H1 (cell line): ENCODE data around the gene TRIOBP. TPM values are rescaled to one million over a fixed set of nuclear protein-coding genes. Genes with fewer than 3 reads are reported as not detected.
A peak's percentile ranks its signal among the peaks of the same experiment; 100 is the strongest.

Experiments used
- CTCF ChIA-PET: fragments of 300-600 bp; sonication (Branson Sonifier 250); formaldehyde crosslinking; loops from one replicate; lab custom pipeline; 2021; ENCODE audit not compliant: partially characterized antibody; lab: Charles Lee
- POLR2A ChIA-PET: fragments of 300-600 bp; sonication (Branson Sonifier 250); formaldehyde crosslinking; loops from one replicate; lab custom pipeline; 2021; ENCODE audit warnings: inconsistent platforms; ENCODE audit not compliant: partially characterized antibody; lab: Charles Lee
- DNase-seq, 2 experiments: peaks; one replicate each; pipeline versions ENCODE4 v3.0.0 to v3.0.0-alpha.2; 2010 to 2022; ENCODE audit warnings: low spot score in 2 of 2, low read depth in 1 of 2, mixed read lengths in 1 of 2
- FAIRE-seq: peaks from 2 replicates; lab custom pipeline; 2011; peaks lifted over from hg19 to GRCh38; lab: Jason Lieb, UNC
- H2AFZ ChIP-seq: 2 replicates; pipeline ENCODE4 v1.8.1; 2012; ENCODE audit warnings: low read length, inconsistent platforms
- H2AK5ac ChIP-seq: 2 replicates; pipeline ENCODE4 v1.6.1; 2013; ENCODE audit warnings: low read depth, low read length
- H2BK120ac ChIP-seq: replicated peaks from 2 replicates; pipeline ENCODE3; 2013; ENCODE audit warnings: low read depth, low read length, inconsistent platforms
- H2BK12ac ChIP-seq: 2 replicates; pipeline ENCODE4 v1.6.1; 2013; ENCODE audit warnings: low read depth, low read length
- H2BK15ac ChIP-seq: 2 replicates; pipeline ENCODE4 v1.6.1; 2013; ENCODE audit warnings: low read length
- H2BK20ac ChIP-seq: 2 replicates; pipeline ENCODE4 v1.6.1; 2013; ENCODE audit warnings: low read length
- H2BK5ac ChIP-seq: 2 replicates; pipeline ENCODE4 v1.6.1; 2013; ENCODE audit warnings: low read depth, low read length
- H3K14ac ChIP-seq: 2 replicates; pipeline ENCODE4 v1.6.1; 2013; ENCODE audit warnings: inconsistent platforms; ENCODE audit not compliant: insufficient read length
- H3K18ac ChIP-seq: 2 replicates; pipeline ENCODE4 v1.6.1; 2013; ENCODE audit warnings: low read length; ENCODE audit errors: extremely low read depth
- H3K23ac ChIP-seq: 2 replicates; pipeline ENCODE4 v1.6.1; 2013; ENCODE audit warnings: inconsistent platforms; ENCODE audit not compliant: insufficient read length
- H3K23me2 ChIP-seq: 2 replicates; pipeline ENCODE4 v1.6.1; 2013; ENCODE audit warnings: low read depth, low read length
- H3K27ac ChIP-seq: 2 replicates; pipeline ENCODE4 v1.6.1; 2011; ENCODE audit warnings: low read depth, low read length, inconsistent platforms
- H3K27me3 ChIP-seq, 4 experiments: replicated peaks in 1 of 4; 1 replicate in 1 of 4; 2 replicates in 3 of 4; pipeline versions ENCODE4 v1.6.1 to v1.8.1; 2011 to 2013; ENCODE audit warnings: low read length in 3 of 4, mild to moderate bottlenecking in 3 of 4, inconsistent platforms in 2 of 4, mixed read lengths in 2 of 4, moderate library complexity in 1 of 4; ENCODE audit not compliant: control insufficient read depth in 3 of 4, insufficient read depth in 3 of 4; ENCODE audit errors: extremely low read depth in 1 of 4
- H3K36me3 ChIP-seq, 4 experiments: 2 replicates each; pipeline versions ENCODE4 v1.6.1 to v1.8.1; 2011 to 2013; ENCODE audit warnings: mild to moderate bottlenecking in 4 of 4, low read length in 3 of 4, moderate library complexity in 2 of 4, control low read depth in 1 of 4, inconsistent platforms in 1 of 4; ENCODE audit not compliant: insufficient read depth in 4 of 4, control insufficient read depth in 2 of 4
- H3K4ac ChIP-seq: replicated peaks from 2 replicates; pipeline ENCODE3; 2013; ENCODE audit warnings: low read length, low read depth, mixed read lengths, inconsistent platforms; ENCODE audit not compliant: insufficient read length
- H3K4me1 ChIP-seq, 4 experiments: replicated peaks in 1 of 4; 1 replicate in 1 of 4; 2 replicates in 3 of 4; pipeline versions ENCODE4 v1.6.1 to v1.8.1; 2011 to 2013; ENCODE audit warnings: low read length in 3 of 4, inconsistent platforms in 2 of 4, mixed read lengths in 1 of 4; ENCODE audit not compliant: insufficient read depth in 4 of 4, control insufficient read depth in 3 of 4
- H3K4me2 ChIP-seq, 2 experiments: 2 replicates each; pipeline versions ENCODE4 v1.6.1 to v1.8.1; 2011 to 2013; ENCODE audit warnings: low read depth in 2 of 2, low read length in 2 of 2, control low read depth in 1 of 2, inconsistent platforms in 1 of 2, mild to moderate bottlenecking in 1 of 2; ENCODE audit not compliant: insufficient read depth in 1 of 2
- H3K4me3 ChIP-seq, 4 experiments: fragments of 200-600, 300-600 bp in 1 of 4; sonication (generic), shearing (Covaris generic), sonication (Bioruptor Twin) in 1 of 4; 2 replicates each; pipeline versions ENCODE4 v1.5.1 to v1.8.1; 2011 to 2016; ENCODE audit warnings: low read length in 4 of 4, low read depth in 3 of 4, control low read depth in 2 of 4, inconsistent platforms in 2 of 4, mild to moderate bottlenecking in 2 of 4, mixed read lengths in 1 of 4, moderate library complexity in 1 of 4; ENCODE audit not compliant: insufficient read depth in 2 of 4; ENCODE audit errors: extremely low read depth in 1 of 4
- H3K56ac ChIP-seq: replicated peaks from 2 replicates; pipeline ENCODE3; 2013; ENCODE audit warnings: low read depth, mild to moderate bottlenecking, mixed read lengths, low read length, inconsistent platforms; ENCODE audit not compliant: insufficient read length
- H3K79me1 ChIP-seq: 2 replicates; pipeline ENCODE4 v1.6.1; 2013; ENCODE audit warnings: low read depth, low read length, control low read depth
- H3K79me2 ChIP-seq, 2 experiments: 2 replicates each; pipeline versions ENCODE4 v1.6.1 to v1.8.1; 2012 to 2013; ENCODE audit warnings: low read length in 2 of 2, mild to moderate bottlenecking in 2 of 2, inconsistent platforms in 1 of 2; ENCODE audit not compliant: insufficient read depth in 2 of 2, control insufficient read depth in 1 of 2
- H3K9ac ChIP-seq, 4 experiments: replicated peaks in 1 of 4; 1 replicate in 1 of 4; 2 replicates in 3 of 4; pipeline versions ENCODE4 v1.6.1 to v1.8.1; 2011 to 2013; ENCODE audit warnings: low read depth in 3 of 4, low read length in 3 of 4, control low read depth in 2 of 4, mild to moderate bottlenecking in 2 of 4, moderate library complexity in 2 of 4, inconsistent platforms in 1 of 4; ENCODE audit errors: extremely low read depth in 1 of 4
- H3K9me3 ChIP-seq, 2 experiments: 2 replicates each; pipeline versions ENCODE4 v1.6.1 to v1.8.1; 2012 to 2013; ENCODE audit warnings: mild to moderate bottlenecking in 2 of 2, moderate library complexity in 2 of 2, control low read depth in 1 of 2, inconsistent platforms in 1 of 2, low read depth in 1 of 2, low read length in 1 of 2, mixed read lengths in 1 of 2; ENCODE audit not compliant: insufficient read depth in 2 of 2
- H4K20me1 ChIP-seq, 2 experiments: replicated peaks in 1 of 2; 2 replicates each; pipeline versions ENCODE3 to v1.8.1; 2011 to 2013; ENCODE audit warnings: inconsistent platforms in 2 of 2, low read length in 2 of 2, mild to moderate bottlenecking in 1 of 2; ENCODE audit not compliant: insufficient read depth in 2 of 2, control insufficient read depth in 1 of 2
- H4K5ac ChIP-seq: 2 replicates; pipeline ENCODE4 v1.6.1; 2013; ENCODE audit warnings: low read length, low read depth, mixed read lengths, inconsistent platforms; ENCODE audit not compliant: insufficient read length
- H4K8ac ChIP-seq: 2 replicates; pipeline ENCODE4 v1.8.0; 2013; ENCODE audit warnings: mild to moderate bottlenecking, moderate library complexity, low read length, inconsistent platforms; ENCODE audit not compliant: insufficient read depth; ENCODE audit errors: extremely low read depth
- H4K91ac ChIP-seq: replicated peaks from 2 replicates; pipeline ENCODE3; 2013; ENCODE audit warnings: low read length, mixed read lengths, inconsistent platforms; ENCODE audit not compliant: insufficient read length
- JUND ChIP-seq: IDR thresholded peaks from 2 replicates; pipeline ENCODE4 v1.6.1; 2011; ENCODE audit warnings: mild to moderate bottlenecking, improper control_type of control experiment, low read length
- POLR2A ChIP-seq, 2 experiments: IDR thresholded peaks; 1 replicate in 1 of 2; 2 replicates in 1 of 2; pipeline ENCODE4 v1.6.1; 2011; ENCODE audit warnings: low read depth in 2 of 2, low read length in 2 of 2, mild to moderate bottlenecking in 2 of 2; ENCODE audit errors: control extremely low read depth in 1 of 2
- SP1 ChIP-seq: IDR thresholded peaks from 2 replicates; pipeline ENCODE4 v1.6.1; 2011; ENCODE audit warnings: low read depth, low read length
- SP4 ChIP-seq: IDR thresholded peaks from 2 replicates; pipeline ENCODE4 v1.6.1; 2012; ENCODE audit warnings: low read length, inconsistent platforms
- SRF ChIP-seq: IDR thresholded peaks from 2 replicates; pipeline ENCODE4 v1.6.1; 2011; ENCODE audit warnings: mild to moderate bottlenecking, low read depth, low read length, moderate library complexity
- TCF12 ChIP-seq: IDR thresholded peaks from 2 replicates; pipeline ENCODE4 v1.6.1; 2011; ENCODE audit warnings: low read depth, mild to moderate bottlenecking, low read length
- WGBS, 2 experiments: shearing (Covaris generic) in 1 of 2; methylation state at CpG; one replicate each; pipeline versions ENCODE4 v1.1.6 to v1.1.7; 2013 to 2015; ENCODE audit warnings: low lambda C conversion rate in 2 of 2, mixed read lengths in 2 of 2, inconsistent platforms in 1 of 2, low coverage in 1 of 2, missing lambda C conversion rate in 1 of 2; ENCODE audit not compliant: insufficient replicate concordance in 2 of 2, insufficient coverage in 1 of 2, insufficient read length in 1 of 2; ENCODE audit errors: extremely low coverage in 1 of 2, missing lambda C conversion rate in 1 of 2; 5-methylcytosine and 5-hydroxymethylcytosine counted together
- polyA plus RNA-seq, 7 experiments: library from polyadenylated mRNA; depleted of rRNA in 3 of 7; stranded (reverse) in 5 of 7; unstranded in 2 of 7; fragments of >200 nt in 5 of 7; fragments of 200-250 nt in 2 of 7; gene quantifications; 1 replicate in 5 of 7; 2 replicates in 1 of 7; 4 replicates in 1 of 7; pipeline versions ENCODE4 v1.2.1 to v1.2.3, GENCODE V29; 2011 to 2013; ENCODE audit warnings: missing spikeins in 2 of 7, mixed read lengths in 2 of 7
- total RNA-seq: library from RNA; stranded (reverse); fragmentation: NEBNext Ultra II Directional; extraction: Animal tissue kit (Norgen Biotek cat#: 25700); gene quantifications from 2 replicates; pipeline ENCODE4 v1.2.1, GENCODE V29; 2021

The TRIOBP gene
- total and polyA plus RNA-seq, 2 of the 8 experiments (the other 6 are each of a cell fraction or from before 2014, with no cell fraction given), result 18.2 to 27.3 TPM

- Histone ChIP-seq H3K27me3 (peaks cover 2 to 72% (median 51%) of the 10 kb centered on the region in 4 experiments), H3K14ac (no peak overlapping the region), H4K91ac (no peak overlapping the region), H3K9me3 (no peaks in the 10 kb centered on the region), H4K5ac (no peak overlapping the region), H4K20me1 (peaks cover 13 to 14% of the 10 kb centered on the region in 2 experiments), H4K8ac (peak overlapping the region; percentile 30; the same call in 1 of the 2 replicates), H2AK5ac (no peak overlapping the region), H3K23me2 (peaks cover 5% of the 10 kb centered on the region; the same call in 1 of the 2 replicates), H2BK15ac (no peak overlapping the region), H3K27ac (no peak overlapping the region), H3K4me2 (no peak overlapping the region), H3K79me2 (no peaks in the 10 kb centered on the region), H3K36me3 (0 out of 8 replicates have a peak, but pooled peaks cover 0 to 2% (median 0%) of the 10 kb centered on the region in 4 experiments), H3K56ac (no peak overlapping the region), H3K23ac (no peak overlapping the region), H3K4me3 (no peak overlapping the region), H3K4ac (no peak overlapping the region), H2BK12ac (no peak overlapping the region), H3K79me1 (no peaks in the 10 kb centered on the region), H3K4me1 (peaks cover 0 to 3% (median 1%) of the 10 kb centered on the region in 4 experiments; a peak in 3 of 7 replicates), H2BK5ac (no peak overlapping the region), H2BK120ac (no peak overlapping the region), H2BK20ac (no peak overlapping the region), H3K18ac (no peak overlapping the region), H3K9ac (no peak overlapping the region), H2AFZ (no peak overlapping the region)
- WGBS, 2 experiments, result 93% methylated on average over 17 of the region's 17 CpGs; no CpG with 5 or more reads in 1 of the 2 experiments
- FAIRE-seq (no peak), DNase-seq (no peak)
- ChIA-PET CTCF (interaction anchor here (1.8 kb wide), 1 partner anchor 44 kb away, joined by 3 read pairs; no protein-coding TSS in a partner anchor), POLR2A (interaction anchor here (1.6 to 3.1 kb wide), 2 partner anchors 9 to 18 kb away, joined by 4 to 24 read pairs; no protein-coding TSS in a partner anchor)
- TF ChIP-seq SP4 (no peak), SP1 (no peak), JUND (no peak), POLR2A (IDR thresholded peaks at IDR 0.05; ENCODE audit: control extremely low read depth in 1 of 2, low read depth in 2 of 2, low read length in 2 of 2) (no peak), TCF12 (no peak), SRF (no peak)
Observed at GRCh38 chr22:37739611-37740049, 42.8 kb downstream of the TRIOBP start.
